ENCODE results near the gene EFCAB6. TPM values are rescaled to one million over a fixed set of nuclear protein-coding genes. Genes with fewer than 3 reads are reported as not detected.

Gene EFCAB6
- total RNA-seq, 1 donor from 2014 or later: 1.8 TPM

GRCh38 chr22:43515411-43515810, 296.7 kb downstream of the EFCAB6 start:
- H3K36me3 ChIP-seq: no peaks in the 10 kb centered on the region
- H3K9me3 ChIP-seq (replicated peaks): no peaks in the 10 kb centered on the region
- intact Hi-C loops (cut with micrococcal nuclease): no loop called here
- no peak overlapping the region for H3K4me3 ChIP-seq
- DNase-seq: no peak
- no peak for TF ChIP-seq CTCF (IDR thresholded peaks at IDR 0.05; ENCODE audit: borderline replicate concordance)
- no peak overlapping the region for H3K27ac ChIP-seq (replicated peaks)
- no peaks in the 10 kb centered on the region for H3K4me1 ChIP-seq
- H3K27me3 ChIP-seq (ENCODE audit: low read depth): peaks cover 61% of the 10 kb centered on the region

- no peak for TF ChIP-seq CTCF (IDR thresholded peaks at IDR 0.05; ENCODE audit: borderline replicate concordance)
- Histone ChIP-seq H3K27me3 (ENCODE audit: low read depth) (peaks cover 61% of the 10 kb centered on the region), H3K36me3 (no peaks in the 10 kb centered on the region), H3K4me3 (no peak overlapping the region), H3K4me1 (no peaks in the 10 kb centered on the region), H3K9me3 (replicated peaks) (no peaks in the 10 kb centered on the region), H3K27ac (replicated peaks) (no peak overlapping the region)
- DNase-seq: no peak
- intact Hi-C loops (cut with micrococcal nuclease): no loop called here
Observed at GRCh38 chr22:43514476-43515157, 297.5 kb downstream of the EFCAB6 start.

- no peak for TF ChIP-seq CTCF (IDR thresholded peaks at IDR 0.05; ENCODE audit: borderline replicate concordance)
- intact Hi-C loops (cut with micrococcal nuclease): no loop called here
- Histone ChIP-seq H3K27ac (replicated peaks) (no peak overlapping the region), H3K36me3 (no peaks in the 10 kb centered on the region), H3K4me3 (no peak overlapping the region), H3K4me1 (no peaks in the 10 kb centered on the region), H3K27me3 (ENCODE audit: low read depth) (peaks cover 43% of the 10 kb centered on the region), H3K9me3 (replicated peaks) (no peaks in the 10 kb centered on the region)
- no peak for DNase-seq
Observed at GRCh38 chr22:43512279-43512678, 299.8 kb downstream of the EFCAB6 start.

GRCh38 chr22:43511276-43511910, 300.7 kb downstream of the EFCAB6 start:
- Histone ChIP-seq H3K27me3 (ENCODE audit: low read depth) (peaks cover 39% of the 10 kb centered on the region), H3K9me3 (replicated peaks) (no peaks in the 10 kb centered on the region), H3K36me3 (no peaks in the 10 kb centered on the region), H3K27ac (replicated peaks) (no peak overlapping the region), H3K4me1 (no peaks in the 10 kb centered on the region), H3K4me3 (no peak overlapping the region)
- TF ChIP-seq CTCF (IDR thresholded peaks at IDR 0.05; ENCODE audit: borderline replicate concordance): no peak
- no peak for DNase-seq
- intact Hi-C loops (cut with micrococcal nuclease): no loop called here

GRCh38 chr22:43510281-43511070, 301.6 kb downstream of the EFCAB6 start:
- Histone ChIP-seq H3K4me1 (no peaks in the 10 kb centered on the region), H3K4me3 (no peak overlapping the region), H3K9me3 (replicated peaks) (no peaks in the 10 kb centered on the region), H3K27me3 (ENCODE audit: low read depth) (peaks cover 29% of the 10 kb centered on the region), H3K36me3 (no peaks in the 10 kb centered on the region), H3K27ac (replicated peaks) (no peak overlapping the region)
- no peak for DNase-seq
- TF ChIP-seq CTCF (IDR thresholded peaks at IDR 0.05; ENCODE audit: borderline replicate concordance): no peak
- intact Hi-C loops (cut with micrococcal nuclease): no loop called here
